Stomach (tissue), 9 donors: ENCODE results near the gene PKNOX2. TPM values are rescaled to one million over a fixed set of nuclear protein-coding genes. Genes with fewer than 3 reads are reported as not detected.

ENCODE experiments used
- DNase-seq, 2 donors: peaks; one replicate each; pipeline versions ENCODE4 v3.0.0 to v3.0.0-alpha.2; 2013 to 2019
- H3K27ac ChIP-seq, 5 donors: fragments of 200-600 bp in 4 of 5; sonication (generic) in 4 of 5; one replicate each; pipeline ENCODE4 v1.5.1; 2013 to 2019; ENCODE audit warnings: mild to moderate bottlenecking in 1 of 5, moderate library complexity in 1 of 5
- H3K27me3 ChIP-seq, 3 donors: fragments of 200-600 bp; sonication (generic); one replicate each; pipeline ENCODE4 v1.5.1; 2017 to 2019; ENCODE audit warnings: mixed run types in 1 of 3
- H3K36me3 ChIP-seq, 4 donors: fragments of 200-600 bp; sonication (generic); 1 replicate in 3 of 4; 2 replicates in 1 of 4; pipeline ENCODE4 v1.5.1; 2016 to 2019
- H3K4me1 ChIP-seq, 4 donors: fragments of 200-600 bp; sonication (generic); one replicate each; pipeline ENCODE4 v1.5.1; 2016 to 2019
- H3K4me3 ChIP-seq, 4 donors: fragments of 200-600 bp; sonication (generic) in 3 of 4; one replicate each; pipeline ENCODE4 v1.5.1; 2016 to 2019; ENCODE audit warnings: mild to moderate bottlenecking in 1 of 4
- H3K9me3 ChIP-seq, 4 donors: fragments of 200-600 bp; sonication (generic); one replicate each; pipeline ENCODE4 v1.5.1; 2016 to 2019
- CTCF ChIP-seq, 7 experiments: fragments of 450-650 bp in 4 of 7; fragments of 200-600 bp in 3 of 7; sonication (generic) in 3 of 7; IDR thresholded peaks; one replicate each; pipeline ENCODE4 v1.5.1; 2016 to 2019; ENCODE audit warnings: antibody characterized with exemption in 7 of 7, control low read depth in 2 of 7, mild to moderate bottlenecking in 1 of 7
- EP300 ChIP-seq: sonication (generic); formaldehyde crosslinking; IDR thresholded peaks from one replicate; pipeline ENCODE4 v1.6.1; 2017; ENCODE audit warnings: antibody characterized with exemption
- POLR2A ChIP-seq, 4 donors: fragments of 450-650 bp; IDR thresholded peaks; one replicate each; pipeline ENCODE4 v1.6.1; 2016; ENCODE audit warnings: antibody characterized with exemption in 4 of 4, control low read depth in 2 of 4, mild to moderate bottlenecking in 1 of 4, moderate library complexity in 1 of 4
- POLR2AphosphoS5 ChIP-seq, 3 donors: sonication (generic); formaldehyde crosslinking; IDR thresholded peaks; one replicate each; pipeline ENCODE4 v1.6.1; 2016; ENCODE audit warnings: antibody characterized with exemption in 3 of 3
- WGBS, 5 donors: extraction: QIAGEN DNeasy Blood & Tissue Kit in 3 of 5; methylation state at CpG; one replicate each; pipeline versions ENCODE4 v1.1.5 to v1.1.7; 2013 to 2018; 5-methylcytosine and 5-hydroxymethylcytosine counted together
- intact Hi-C: fragments of 100-400 bp; cut with DNase I; formaldehyde crosslinking; loops from one replicate; pipeline ENCODE4 v1.15.1; 2023; ENCODE audit warnings: low total_unique reads
- polyA plus RNA-seq, 3 donors: library from polyadenylated mRNA; stranded (reverse); fragments of 200-250 nt; gene quantifications; one replicate each; pipeline ENCODE4 v1.2.3, GENCODE V29; 2013
- total RNA-seq, 5 donors: library from RNA; depleted of rRNA; stranded (reverse); fragments of >200 nt; gene quantifications; one replicate each; pipeline versions ENCODE4 v1.1.0 to v1.2.3, GENCODE V29; 2014 to 2016
- donor health status: healthy with polysubstance abuse.
- donor health status: Bipolar disorder and iron deficiency.
- donor health status: healthy.

PKNOX2 gene
- total and polyA plus RNA-seq, 8 donors: 0.83 to 4.9 (median 2.3) TPM; not detected in 1

- WGBS, 5 donors: 50 to 63% (median 54%) methylated on average over 10 to 12 of the region's 12 CpGs
- no peak overlapping the region for H3K27ac ChIP-seq
- H3K36me3 ChIP-seq: peaks cover 0 to 13% (median 0%) of the 10 kb centered on the region in 4 donors
- peaks cover 0 to 8% (median 5%) of the 10 kb centered on the region in 3 donors for H3K27me3 ChIP-seq
- DNase-seq: peak in 1 of 2 donors; percentile 42
- H3K9me3 ChIP-seq: no peaks in the 10 kb centered on the region
- intact Hi-C loops: no loop called here
- peaks cover under 1 to 3% (median 2%) of the 10 kb centered on the region in 4 donors for H3K4me1 ChIP-seq
- no peak for TF ChIP-seq EP300
- no peak overlapping the region for H3K4me3 ChIP-seq
Observed at GRCh38 chr11:125410091-125410490, 245.5 kb downstream of the PKNOX2 start.

DNA sequence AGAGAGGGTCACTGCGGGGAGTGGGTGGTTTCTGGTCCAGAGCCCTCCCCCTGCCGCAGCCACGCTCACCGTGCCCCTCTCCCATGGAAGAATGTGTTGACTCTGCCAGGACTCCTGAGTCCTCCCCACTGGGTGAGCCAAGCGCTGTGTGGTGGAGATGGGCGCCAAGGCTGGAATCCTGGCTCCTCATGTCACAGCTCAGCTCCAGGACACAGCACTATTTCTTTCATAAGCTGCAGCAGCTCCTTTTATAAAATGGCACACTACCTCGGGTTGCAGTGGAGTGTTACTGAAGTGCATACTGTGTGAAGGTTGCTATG is 247.6 kb downstream of the PKNOX2 start:
- Histone ChIP-seq H3K27ac (no peak overlapping the region), H3K36me3 (peaks cover 0 to 17% (median 1%) of the 10 kb centered on the region in 4 donors), H3K27me3 (no peaks in the 10 kb centered on the region), H3K9me3 (no peaks in the 10 kb centered on the region), H3K4me3 (no peak overlapping the region), H3K4me1 (no peaks in the 10 kb centered on the region)
- TF ChIP-seq EP300: no peak
- no peak for TF ChIP-seq POLR2AphosphoS5 (IDR thresholded peaks at IDR 0.05)
- TF ChIP-seq CTCF (IDR thresholded peaks at IDR 0.05): no peak
- 85 to 90% (median 86%) methylated on average over 7 of the region's 7 CpGs for WGBS, 5 donors
- intact Hi-C loops: no loop called here
- DNase-seq: no peak

DNA sequence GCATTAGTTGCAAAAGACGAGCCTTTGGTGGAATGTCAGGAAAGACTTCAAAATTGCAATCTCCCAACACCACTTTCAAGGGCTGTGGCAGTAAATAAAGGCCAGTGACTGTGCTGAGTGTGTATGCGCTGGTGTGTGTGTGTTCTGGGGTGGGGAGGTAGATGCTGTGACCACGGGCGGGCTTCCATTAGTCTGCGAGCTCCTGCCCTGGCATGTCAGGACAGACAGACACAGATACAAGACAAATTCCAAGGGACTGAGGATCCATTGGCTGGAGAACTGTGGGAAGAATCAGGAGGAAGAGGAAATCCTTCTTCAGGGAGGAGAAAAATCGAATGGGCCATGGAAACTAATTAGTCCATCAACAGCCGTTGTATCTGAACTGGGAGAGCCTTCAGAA is 248.0 kb downstream of the PKNOX2 start:
- intact Hi-C loops: no loop called here

GRCh38 chr11:125413226-125413625 is 248.7 kb downstream of the PKNOX2 start:
- Histone ChIP-seq H3K36me3 (peaks cover 0 to 24% (median 4%) of the 10 kb centered on the region in 4 donors), H3K27ac (no peak overlapping the region), H3K27me3 (no peaks in the 10 kb centered on the region), H3K4me3 (no peak overlapping the region), H3K4me1 (no peaks in the 10 kb centered on the region), H3K9me3 (no peaks in the 10 kb centered on the region)
- intact Hi-C loops: no loop called here
- TF ChIP-seq EP300 (no peak), CTCF (IDR thresholded peaks at IDR 0.05) (no peak), POLR2AphosphoS5 (IDR thresholded peaks at IDR 0.05) (no peak), POLR2A (IDR thresholded peaks at IDR 0.05) (no peak)
- WGBS, 5 donors: 73 to 90% (median 87%) methylated on average over 4 to 7 of the region's 7 CpGs
- DNase-seq: no peak

More for the DNA sequence above, 248.0 kb downstream of the PKNOX2 start:
- Histone ChIP-seq H3K9me3 (no peaks in the 10 kb centered on the region), H3K4me3 (no peak overlapping the region), H3K36me3 (peaks cover 0 to 20% (median 3%) of the 10 kb centered on the region in 4 donors), H3K4me1 (no peaks in the 10 kb centered on the region), H3K27ac (no peak overlapping the region), H3K27me3 (no peaks in the 10 kb centered on the region)
- TF ChIP-seq EP300: no peak
- no peak for TF ChIP-seq POLR2AphosphoS5 (IDR thresholded peaks at IDR 0.05)
- TF ChIP-seq POLR2A (IDR thresholded peaks at IDR 0.05): no peak
- TF ChIP-seq CTCF (IDR thresholded peaks at IDR 0.05): no peak
- 78 to 90% (median 83%) methylated on average over 7 of the region's 7 CpGs for WGBS, 5 donors
- DNase-seq: no peak

DNA sequence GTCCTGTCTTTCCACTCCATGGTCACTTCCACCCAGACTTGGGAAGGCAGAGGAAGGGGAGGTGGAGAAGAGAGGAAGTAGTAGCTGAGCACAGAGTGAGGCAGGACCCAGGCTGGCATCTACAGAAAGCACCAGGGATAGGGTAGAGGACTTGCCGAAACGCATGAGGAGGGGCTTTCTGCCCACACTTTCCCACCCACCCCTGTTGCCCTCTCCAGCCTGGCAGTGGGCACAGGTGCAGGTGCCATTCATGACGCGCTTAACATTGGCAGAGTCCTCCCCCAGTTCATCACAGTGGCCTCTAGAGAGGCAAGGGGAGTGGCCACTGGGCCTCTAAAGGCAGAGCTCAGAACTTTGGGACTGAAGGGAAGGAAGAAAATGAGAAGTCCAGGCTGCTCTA is 249.6 kb downstream of the PKNOX2 start:
- Histone ChIP-seq H3K4me1 (no peaks in the 10 kb centered on the region), H3K9me3 (no peaks in the 10 kb centered on the region), H3K27me3 (no peaks in the 10 kb centered on the region), H3K4me3 (no peak overlapping the region), H3K27ac (no peak overlapping the region), H3K36me3 (peaks cover 0 to 24% (median 4%) of the 10 kb centered on the region in 4 donors)
- DNase-seq: no peak
- TF ChIP-seq EP300: no peak
- no peak for TF ChIP-seq POLR2AphosphoS5 (IDR thresholded peaks at IDR 0.05)
- TF ChIP-seq POLR2A (IDR thresholded peaks at IDR 0.05): no peak
- no peak for TF ChIP-seq CTCF (IDR thresholded peaks at IDR 0.05)
- WGBS, 5 donors: 89 to 93% (median 92%) methylated on average over 4 of the region's 4 CpGs
- intact Hi-C loops: no loop called here
